Activated T-helper 1 cell treated with anti-CD3 and anti-CD28 coated beads, Interleukin-12 subunit alpha, Interleukin-12 subunit beta, Interleukin-2, Interleukin-4 antibody, amounts not matched to agents 30 ng/mL and 10 ng/mL and 1 ng/mL, durations not matched to agents 14 hours and 24 hours and 36 hours (primary cell): Measurements from ENCODE around the gene RBM20. TPM values are rescaled to one million over a fixed set of nuclear protein-coding genes. Genes with fewer than 3 reads are reported as not detected.

Experiments used
- DNase-seq: peaks from one replicate; pipeline ENCODE4 v3.0.0; 2021; ENCODE audit warnings: low spot score
- H3K27ac Mint-ChIP-seq: one replicate; pipeline ENCODE4 v1.8.0; 2021; ENCODE audit warnings: mild to moderate bottlenecking, mixed read lengths
- H3K27me3 Mint-ChIP-seq: one replicate; pipeline ENCODE4 v1.8.0; 2022; ENCODE audit warnings: mild to moderate bottlenecking, moderate library complexity, mixed read lengths; ENCODE audit not compliant: insufficient read depth
- H3K36me3 Mint-ChIP-seq: one replicate; pipeline ENCODE4 v1.8.0; 2021; ENCODE audit warnings: low read depth, mixed read lengths
- H3K4me1 Mint-ChIP-seq: one replicate; pipeline ENCODE4 v1.8.0; 2021; ENCODE audit warnings: low read depth, mixed read lengths
- H3K4me3 Mint-ChIP-seq: one replicate; pipeline ENCODE4 v1.8.0; 2021; ENCODE audit warnings: mild to moderate bottlenecking, moderate library complexity, mixed read lengths
- H3K9me3 Mint-ChIP-seq: one replicate; pipeline ENCODE4 v1.8.0; 2021; ENCODE audit warnings: mixed read lengths
- intact Hi-C: fragments of 100-400 bp; cut with micrococcal nuclease; formaldehyde crosslinking; loops from one replicate; pipeline ENCODE4 v1.15.1; 2024
- total RNA-seq: library from RNA; stranded (reverse); gene quantifications from 2 replicates; pipeline ENCODE4 v1.2.3, GENCODE V29; 2022

The RBM20 gene
- total RNA-seq, 1 donor from 2014 or later, result not detected

GRCh38 chr10:110679486-110680272 lies 35.5 kb downstream of the RBM20 start:
- peaks cover 21% of the 10 kb centered on the region for H3K27me3 Mint-ChIP-seq
- DNase-seq, result no peak
- intact Hi-C loops, result no loop called here
- H3K4me1 Mint-ChIP-seq, result peaks cover 6% of the 10 kb centered on the region
- H3K4me3 Mint-ChIP-seq, result no peak overlapping the region
- H3K9me3 Mint-ChIP-seq, result no peaks in the 10 kb centered on the region
- no peaks in the 10 kb centered on the region for H3K36me3 Mint-ChIP-seq
- no peak overlapping the region for H3K27ac Mint-ChIP-seq

DNA sequence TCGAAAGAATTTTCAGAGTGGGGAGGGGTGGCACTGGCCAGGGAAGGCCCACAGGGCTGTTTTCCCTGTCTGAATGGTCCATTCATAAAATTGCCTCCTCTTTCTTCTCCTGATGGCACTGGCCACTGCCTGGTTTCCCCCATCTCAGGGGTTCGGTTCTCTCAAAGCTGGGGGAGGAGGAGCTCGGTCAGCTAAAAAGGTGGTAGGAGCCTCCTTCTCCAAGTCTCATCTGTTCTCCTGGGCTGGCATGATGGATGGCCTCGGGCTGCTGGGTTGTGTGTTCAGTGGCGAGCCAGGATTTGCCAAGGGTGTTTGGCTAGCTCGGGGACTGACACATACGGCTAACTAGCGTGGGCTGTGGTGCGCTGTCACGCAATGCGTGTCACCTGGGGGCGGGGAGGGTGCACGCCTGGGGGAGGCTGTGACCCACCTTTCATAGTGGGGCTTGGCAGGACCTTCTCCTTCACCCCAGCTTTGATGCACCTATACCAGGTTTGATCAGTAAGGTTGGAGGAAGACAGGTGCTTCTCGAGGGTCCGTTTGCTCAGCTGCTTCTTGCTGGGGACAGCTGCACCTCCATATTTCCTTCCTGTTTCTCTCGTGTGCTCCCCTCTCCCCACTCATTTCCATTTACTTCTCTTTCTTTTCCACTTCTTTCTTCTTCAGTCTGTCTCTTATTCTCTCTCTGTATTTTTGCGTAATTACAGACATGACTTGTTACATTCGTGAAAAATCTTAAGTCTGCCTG lies 36.3 kb downstream of the RBM20 start:
- intact Hi-C loops, result loop anchor here (1.0 kb wide), 1 partner anchor 70 kb away; no protein-coding TSS in a partner anchor
- no peaks in the 10 kb centered on the region for H3K9me3 Mint-ChIP-seq
- H3K36me3 Mint-ChIP-seq, result no peaks in the 10 kb centered on the region
- no peak overlapping the region for H3K4me3 Mint-ChIP-seq
- H3K4me1 Mint-ChIP-seq, result peaks cover 6% of the 10 kb centered on the region
- no peak for DNase-seq
- H3K27ac Mint-ChIP-seq, result no peak overlapping the region
- peaks cover 19% of the 10 kb centered on the region for H3K27me3 Mint-ChIP-seq

DNA sequence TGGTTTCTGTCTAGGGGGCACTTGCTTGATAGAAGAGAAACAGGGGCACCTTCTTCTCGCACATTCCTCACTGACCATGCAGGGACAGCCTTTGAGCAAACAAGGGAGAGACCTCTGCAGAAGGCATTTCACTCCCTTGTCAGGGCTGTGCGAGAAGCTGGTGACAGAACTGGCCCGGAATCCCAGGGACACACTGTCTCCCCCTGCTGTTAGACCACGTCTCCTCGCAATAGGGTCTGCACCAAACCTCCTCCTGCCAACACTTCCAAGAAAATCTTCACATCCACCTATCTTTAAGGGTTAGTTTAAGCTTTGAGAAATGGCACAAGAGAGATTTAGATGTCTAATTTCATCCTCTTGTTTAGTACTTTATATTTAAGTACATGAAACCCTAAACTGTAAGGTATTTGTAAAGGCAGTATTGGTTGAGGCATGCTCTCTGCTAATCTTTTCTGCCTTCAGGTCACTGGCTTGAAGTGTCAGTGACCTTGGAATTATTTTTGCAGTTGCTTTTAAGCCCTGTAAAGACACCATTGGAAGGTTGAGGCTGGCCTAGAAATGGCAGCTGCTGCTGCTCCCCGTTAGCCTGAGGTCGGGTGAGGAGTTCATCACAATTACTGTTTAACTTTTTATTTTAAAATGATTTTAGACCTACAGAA lies 37.0 kb downstream of the RBM20 start:
- peaks cover 18% of the 10 kb centered on the region for H3K27me3 Mint-ChIP-seq
- no peak overlapping the region for H3K4me3 Mint-ChIP-seq
- H3K9me3 Mint-ChIP-seq, result no peaks in the 10 kb centered on the region
- H3K4me1 Mint-ChIP-seq, result peaks cover 6% of the 10 kb centered on the region
- intact Hi-C loops, result loop anchor here (1.0 kb wide), 1 partner anchor 71 kb away; no protein-coding TSS in a partner anchor
- DNase-seq, result no peak
- H3K36me3 Mint-ChIP-seq, result no peaks in the 10 kb centered on the region
- H3K27ac Mint-ChIP-seq, result no peak overlapping the region

- DNase-seq, result no peak
- Mint-ChIP-seq H3K27me3 (peaks cover 15% of the 10 kb centered on the region), H3K4me1 (peaks cover 6% of the 10 kb centered on the region), H3K9me3 (no peaks in the 10 kb centered on the region), H3K4me3 (no peak overlapping the region), H3K27ac (no peak overlapping the region), H3K36me3 (no peaks in the 10 kb centered on the region)
- intact Hi-C loops, result no loop called here
These were observed 38.2 kb downstream of the RBM20 start for GRCh38 chr10:110682348-110682747.

DNA sequence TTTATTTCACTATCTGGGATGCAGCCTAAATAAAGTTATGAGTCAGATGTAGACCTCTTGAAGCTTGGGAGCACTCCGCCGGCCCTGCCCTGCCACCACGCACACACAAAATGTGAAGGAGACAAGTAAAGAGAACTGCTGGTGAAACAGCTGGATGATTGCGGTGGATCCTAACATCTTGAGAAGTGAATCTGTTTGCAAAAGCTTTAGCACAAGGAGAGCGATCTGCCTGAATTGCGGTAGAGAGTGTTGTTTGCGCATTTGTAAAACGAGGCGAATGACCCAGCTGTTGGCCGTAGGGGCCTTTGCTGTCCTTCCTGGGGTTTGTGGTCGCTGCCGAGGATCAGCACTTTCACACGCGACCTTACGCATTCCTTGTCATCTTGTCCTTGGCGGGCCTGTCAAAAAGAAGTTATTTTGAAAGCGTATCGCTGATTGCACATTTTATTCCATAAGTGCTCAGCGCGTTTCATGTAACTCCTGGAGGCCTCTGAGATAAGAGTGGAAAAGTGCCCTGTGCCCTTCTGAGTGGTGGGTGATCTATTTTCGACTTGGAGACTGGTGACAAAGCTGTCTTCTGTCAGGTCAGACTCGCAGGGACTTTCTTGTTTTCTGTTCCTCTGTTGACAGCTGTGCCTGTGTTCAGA lies 40.8 kb downstream of the RBM20 start:
- Mint-ChIP-seq H3K27ac (no peak overlapping the region), H3K9me3 (no peaks in the 10 kb centered on the region), H3K36me3 (no peaks in the 10 kb centered on the region), H3K27me3 (peaks cover 12% of the 10 kb centered on the region), H3K4me3 (no peak overlapping the region), H3K4me1 (peaks cover 6% of the 10 kb centered on the region)
- DNase-seq, result no peak
- intact Hi-C loops, result no loop called here

DNA sequence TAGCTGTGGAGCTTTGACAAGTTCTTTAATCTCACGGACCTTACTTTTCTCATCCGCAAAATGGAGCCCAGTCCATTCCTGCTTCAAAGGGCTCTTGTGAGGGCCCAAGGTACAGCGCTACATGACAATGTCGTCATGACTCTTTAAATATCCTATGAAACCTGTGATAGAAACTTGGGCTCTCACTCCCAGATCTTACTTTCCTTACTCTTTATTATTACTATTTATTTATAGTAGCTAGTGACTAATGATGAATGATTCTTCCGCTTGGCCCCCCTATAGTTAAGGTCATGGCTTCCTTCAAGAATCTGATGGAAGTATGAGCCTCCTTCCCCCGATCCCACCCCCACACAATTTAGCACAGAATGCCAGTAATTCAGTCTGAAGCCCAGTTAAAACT lies 41.9 kb downstream of the RBM20 start:
- intact Hi-C loops, result no loop called here
- no peak for DNase-seq
- Mint-ChIP-seq H3K9me3 (no peaks in the 10 kb centered on the region), H3K4me1 (peaks cover under 1% of the 10 kb centered on the region), H3K4me3 (no peak overlapping the region), H3K36me3 (no peaks in the 10 kb centered on the region), H3K27me3 (peaks cover 13% of the 10 kb centered on the region), H3K27ac (no peak overlapping the region)

DNA sequence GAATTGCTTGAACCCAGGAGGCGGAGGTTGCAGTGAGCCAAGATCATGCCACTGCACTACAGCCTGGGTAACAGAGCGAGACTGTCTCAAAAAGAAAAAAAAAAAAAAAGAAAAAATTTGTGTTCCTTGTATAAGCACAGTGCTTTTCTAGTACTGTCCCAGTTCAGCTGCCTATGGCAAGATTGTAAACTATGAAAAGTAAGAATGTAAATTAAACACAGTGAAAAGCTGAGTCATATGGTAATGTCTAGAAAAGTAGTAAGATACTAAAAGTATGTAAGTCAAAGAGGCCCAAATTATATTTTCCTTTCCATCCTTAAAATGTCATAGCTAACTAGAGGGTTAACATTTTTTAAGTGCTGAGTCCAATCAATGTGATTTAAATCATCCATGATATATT lies 42.8 kb downstream of the RBM20 start:
- Mint-ChIP-seq H3K9me3 (no peaks in the 10 kb centered on the region), H3K27me3 (peaks cover 18% of the 10 kb centered on the region), H3K27ac (no peak overlapping the region), H3K4me1 (no peaks in the 10 kb centered on the region), H3K36me3 (no peaks in the 10 kb centered on the region), H3K4me3 (no peak overlapping the region)
- intact Hi-C loops, result no loop called here
- no peak for DNase-seq

- H3K4me1 Mint-ChIP-seq, result no peaks in the 10 kb centered on the region
- no peak for DNase-seq
These were observed 43.3 kb downstream of the RBM20 start for GRCh38 chr10:110687400-110687799.

GRCh38 chr10:110691139-110691538 lies 47.0 kb downstream of the RBM20 start:
- peaks cover 26% of the 10 kb centered on the region for H3K27me3 Mint-ChIP-seq
- no peak overlapping the region for H3K27ac Mint-ChIP-seq
- H3K4me1 Mint-ChIP-seq, result no peaks in the 10 kb centered on the region
- no peaks in the 10 kb centered on the region for H3K36me3 Mint-ChIP-seq
- H3K9me3 Mint-ChIP-seq, result no peaks in the 10 kb centered on the region
- DNase-seq, result no peak
- intact Hi-C loops, result no loop called here
- H3K4me3 Mint-ChIP-seq, result no peak overlapping the region

More at GRCh38 chr10:110687400-110687799, 43.3 kb downstream of the RBM20 start:
- no peaks in the 10 kb centered on the region for H3K36me3 Mint-ChIP-seq
- H3K27me3 Mint-ChIP-seq, result peaks cover 20% of the 10 kb centered on the region
- no peak overlapping the region for H3K27ac Mint-ChIP-seq
- H3K4me3 Mint-ChIP-seq, result no peak overlapping the region
- intact Hi-C loops, result no loop called here
- no peaks in the 10 kb centered on the region for H3K9me3 Mint-ChIP-seq

GRCh38 chr10:110694263-110694662 lies 50.1 kb downstream of the RBM20 start:
- Mint-ChIP-seq H3K4me3 (no peak overlapping the region), H3K9me3 (no peaks in the 10 kb centered on the region), H3K27ac (no peak overlapping the region), H3K27me3 (peaks cover 26% of the 10 kb centered on the region), H3K4me1 (no peaks in the 10 kb centered on the region), H3K36me3 (no peaks in the 10 kb centered on the region)
- no peak for DNase-seq
- intact Hi-C loops, result no loop called here

DNA sequence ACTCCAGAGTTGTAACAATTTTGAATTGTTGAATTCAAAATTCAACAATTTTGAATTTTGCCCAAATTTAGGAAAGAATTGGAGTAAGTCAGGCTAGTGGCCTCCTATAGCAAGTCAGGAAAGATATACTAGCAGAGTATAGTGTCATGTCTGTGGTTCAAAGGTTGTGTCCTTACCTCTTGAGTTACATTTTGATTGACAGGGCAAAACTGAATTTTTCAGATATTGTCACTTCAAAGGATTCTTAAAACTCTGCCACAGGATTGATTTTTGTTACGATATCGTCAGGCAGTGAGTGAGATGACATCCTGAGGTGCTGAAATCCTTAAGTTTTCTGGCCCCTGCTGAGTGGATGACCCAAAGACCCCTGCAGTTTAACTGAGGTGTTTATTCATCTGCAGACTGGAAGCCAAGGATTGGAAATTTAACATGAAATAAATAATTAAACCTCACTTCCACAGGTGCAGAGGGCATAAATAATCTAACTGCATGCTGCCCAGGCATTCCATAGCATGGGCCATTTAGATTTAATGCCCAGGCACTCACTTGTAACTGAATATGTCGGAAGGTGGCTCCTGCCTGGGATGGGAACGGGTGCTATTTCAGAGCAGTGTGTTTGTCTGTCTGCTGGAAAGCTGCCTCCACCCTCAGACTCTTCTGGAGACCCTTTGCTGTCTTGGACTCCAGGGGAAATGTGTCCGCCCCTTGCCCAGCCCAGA lies 50.8 kb downstream of the RBM20 start:
- H3K27ac Mint-ChIP-seq, result no peak overlapping the region
- DNase-seq, result no peak
- H3K36me3 Mint-ChIP-seq, result no peaks in the 10 kb centered on the region
- no peak overlapping the region for H3K4me3 Mint-ChIP-seq
- intact Hi-C loops, result no loop called here
- H3K27me3 Mint-ChIP-seq, result peaks cover 26% of the 10 kb centered on the region
- no peaks in the 10 kb centered on the region for H3K9me3 Mint-ChIP-seq
- H3K4me1 Mint-ChIP-seq, result peaks cover 3% of the 10 kb centered on the region

DNA sequence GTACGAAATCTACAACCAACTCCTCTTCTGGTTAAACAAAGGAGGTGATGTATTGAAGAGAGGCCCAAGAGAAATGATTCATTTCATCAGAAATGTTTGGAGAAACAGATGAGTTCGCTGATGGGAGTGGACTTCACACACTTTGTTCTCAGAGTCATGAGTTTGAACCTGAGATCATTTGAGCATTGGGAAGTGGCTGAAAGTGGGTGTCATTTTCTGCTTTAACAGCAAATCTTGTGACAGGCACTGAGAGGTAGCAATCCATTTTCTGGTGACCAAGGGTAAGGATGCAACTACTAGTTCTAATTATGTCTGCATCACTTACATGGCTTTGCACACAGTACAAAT lies 51.4 kb downstream of the RBM20 start:
- no peak overlapping the region for H3K4me3 Mint-ChIP-seq
- no peak overlapping the region for H3K27ac Mint-ChIP-seq
- DNase-seq, result no peak
- peaks cover 6% of the 10 kb centered on the region for H3K4me1 Mint-ChIP-seq
- peaks cover 24% of the 10 kb centered on the region for H3K27me3 Mint-ChIP-seq
- no peaks in the 10 kb centered on the region for H3K36me3 Mint-ChIP-seq
- no peaks in the 10 kb centered on the region for H3K9me3 Mint-ChIP-seq
- intact Hi-C loops, result no loop called here
